Gastroesophageal sphincter (tissue), 3 donors: ENCODE results near the gene NBEA.

Source experiments
- POLR2A ChIP-seq, 2 donors: fragments of 450-650 bp; IDR thresholded peaks; one replicate each; pipeline ENCODE4 v1.6.1; 2017; ENCODE audit warnings: antibody characterized with exemption in 2 of 2, mild to moderate bottlenecking in 2 of 2, moderate library complexity in 1 of 2
- POLR2AphosphoS5 ChIP-seq: sonication (generic); formaldehyde crosslinking; IDR thresholded peaks from one replicate; pipeline ENCODE4 v1.6.1; 2017; ENCODE audit warnings: antibody characterized with exemption
- TF ChIP-seq, protein P1 (sequence below), 4 experiments: fragments of 200-600 bp in 2 of 4; fragments of 450-650 bp in 2 of 4; sonication (generic) in 1 of 4; IDR thresholded peaks; one replicate each; pipeline ENCODE4 v1.5.1; 2017 to 2019; ENCODE audit warnings: antibody characterized with exemption in 4 of 4, mild to moderate bottlenecking in 2 of 4, moderate library complexity in 2 of 4

DNA sequence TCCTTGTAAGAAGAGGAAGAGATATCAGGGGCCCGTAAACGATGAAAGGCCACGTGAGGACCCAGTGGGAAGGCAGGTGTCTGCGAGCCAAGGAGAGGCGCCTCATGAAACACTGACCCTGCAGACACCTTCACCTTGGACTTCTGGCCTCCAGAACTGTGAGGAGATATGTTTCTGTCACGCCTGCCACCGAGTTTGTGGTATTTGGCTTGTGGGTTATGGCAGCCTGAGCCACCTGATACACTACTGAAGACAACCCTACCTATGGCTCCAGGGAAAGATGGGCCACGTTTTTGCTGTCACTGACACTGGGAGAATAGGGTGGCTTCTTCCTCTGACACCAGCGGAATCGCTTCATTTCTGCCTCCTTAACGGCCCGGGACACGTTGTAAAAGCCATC, 752.0 kb downstream of the NBEA start:
- TF ChIP-seq, protein P1, sequence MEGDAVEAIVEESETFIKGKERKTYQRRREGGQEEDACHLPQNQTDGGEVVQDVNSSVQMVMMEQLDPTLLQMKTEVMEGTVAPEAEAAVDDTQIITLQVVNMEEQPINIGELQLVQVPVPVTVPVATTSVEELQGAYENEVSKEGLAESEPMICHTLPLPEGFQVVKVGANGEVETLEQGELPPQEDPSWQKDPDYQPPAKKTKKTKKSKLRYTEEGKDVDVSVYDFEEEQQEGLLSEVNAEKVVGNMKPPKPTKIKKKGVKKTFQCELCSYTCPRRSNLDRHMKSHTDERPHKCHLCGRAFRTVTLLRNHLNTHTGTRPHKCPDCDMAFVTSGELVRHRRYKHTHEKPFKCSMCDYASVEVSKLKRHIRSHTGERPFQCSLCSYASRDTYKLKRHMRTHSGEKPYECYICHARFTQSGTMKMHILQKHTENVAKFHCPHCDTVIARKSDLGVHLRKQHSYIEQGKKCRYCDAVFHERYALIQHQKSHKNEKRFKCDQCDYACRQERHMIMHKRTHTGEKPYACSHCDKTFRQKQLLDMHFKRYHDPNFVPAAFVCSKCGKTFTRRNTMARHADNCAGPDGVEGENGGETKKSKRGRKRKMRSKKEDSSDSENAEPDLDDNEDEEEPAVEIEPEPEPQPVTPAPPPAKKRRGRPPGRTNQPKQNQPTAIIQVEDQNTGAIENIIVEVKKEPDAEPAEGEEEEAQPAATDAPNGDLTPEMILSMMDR (IDR thresholded peaks at IDR 0.05) = no peak
- TF ChIP-seq POLR2A (IDR thresholded peaks at IDR 0.05) = no peak
- no peak for TF ChIP-seq POLR2AphosphoS5
